WI38 (cell line): ENCODE results near the gene CNDP1.

Experiments
- H3K4me3 ChIP-seq: 2 replicates; pipeline ENCODE4 v1.5.1; 2011; ENCODE audit warnings: low read depth, mild to moderate bottlenecking, control low read depth, low read length
- TF ChIP-seq, protein P1 (sequence below): IDR thresholded peaks from 2 replicates; pipeline ENCODE4 v1.5.1; 2012; ENCODE audit warnings: low read depth, mild to moderate bottlenecking, control low read depth, low read length

Gene CNDP1

GRCh38 chr18:74513149-74513882 lies 21.0 kb upstream of the CNDP1 start:
- TF ChIP-seq, protein P1, sequence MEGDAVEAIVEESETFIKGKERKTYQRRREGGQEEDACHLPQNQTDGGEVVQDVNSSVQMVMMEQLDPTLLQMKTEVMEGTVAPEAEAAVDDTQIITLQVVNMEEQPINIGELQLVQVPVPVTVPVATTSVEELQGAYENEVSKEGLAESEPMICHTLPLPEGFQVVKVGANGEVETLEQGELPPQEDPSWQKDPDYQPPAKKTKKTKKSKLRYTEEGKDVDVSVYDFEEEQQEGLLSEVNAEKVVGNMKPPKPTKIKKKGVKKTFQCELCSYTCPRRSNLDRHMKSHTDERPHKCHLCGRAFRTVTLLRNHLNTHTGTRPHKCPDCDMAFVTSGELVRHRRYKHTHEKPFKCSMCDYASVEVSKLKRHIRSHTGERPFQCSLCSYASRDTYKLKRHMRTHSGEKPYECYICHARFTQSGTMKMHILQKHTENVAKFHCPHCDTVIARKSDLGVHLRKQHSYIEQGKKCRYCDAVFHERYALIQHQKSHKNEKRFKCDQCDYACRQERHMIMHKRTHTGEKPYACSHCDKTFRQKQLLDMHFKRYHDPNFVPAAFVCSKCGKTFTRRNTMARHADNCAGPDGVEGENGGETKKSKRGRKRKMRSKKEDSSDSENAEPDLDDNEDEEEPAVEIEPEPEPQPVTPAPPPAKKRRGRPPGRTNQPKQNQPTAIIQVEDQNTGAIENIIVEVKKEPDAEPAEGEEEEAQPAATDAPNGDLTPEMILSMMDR: no peak
- no peak overlapping the region for H3K4me3 ChIP-seq

- TF ChIP-seq, protein P1: no peak
- H3K4me3 ChIP-seq: no peak overlapping the region
These were observed 20.5 kb upstream of the CNDP1 start for GRCh38 chr18:74513883-74514205.

GRCh38 chr18:74514860-74515495 lies 19.3 kb upstream of the CNDP1 start:
- TF ChIP-seq, protein P1: no peak
- H3K4me3 ChIP-seq: no peak overlapping the region

DNA sequence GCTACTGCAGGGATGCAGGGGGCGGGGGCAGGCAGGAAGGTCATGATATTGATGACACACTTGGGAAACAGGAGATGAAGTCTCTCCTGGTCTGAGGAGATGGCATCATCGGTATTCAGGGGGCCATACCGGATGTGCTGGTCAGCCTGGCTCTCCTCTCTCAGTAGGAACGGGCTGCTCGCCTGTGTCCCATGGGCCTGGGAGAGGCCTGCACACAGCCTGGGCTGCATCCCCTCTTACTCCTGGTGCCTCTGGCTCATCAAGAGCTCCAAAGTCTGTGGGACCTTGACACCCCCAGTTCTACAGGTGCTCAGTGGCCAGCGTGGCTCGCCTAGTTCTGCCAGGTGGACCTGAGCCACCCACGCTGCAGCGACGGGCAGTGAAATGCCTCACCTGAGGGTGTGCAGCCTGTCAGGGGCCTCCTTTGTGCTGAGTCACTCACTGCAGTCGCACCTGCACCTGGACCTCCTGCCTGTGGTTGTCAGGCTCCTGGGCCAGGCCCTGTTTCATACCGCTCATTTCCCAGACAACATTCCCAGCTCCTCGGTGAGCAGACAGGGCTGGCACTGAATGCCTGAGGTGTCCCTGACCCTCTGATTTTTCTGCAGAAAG lies 18.6 kb upstream of the CNDP1 start:
- TF ChIP-seq, protein P1: no peak

GRCh38 chr18:74516271-74517235 lies 17.7 kb upstream of the CNDP1 start:
- TF ChIP-seq, protein P1: no peak
- no peak overlapping the region for H3K4me3 ChIP-seq

More for the DNA sequence above, 18.6 kb upstream of the CNDP1 start:
- H3K4me3 ChIP-seq: no peak overlapping the region

- TF ChIP-seq, protein P1: no peak
- H3K4me3 ChIP-seq: no peak overlapping the region
These were observed 17.1 kb upstream of the CNDP1 start for GRCh38 chr18:74517236-74517630.
